Measurements from ENCODE around the gene CADPS. TPM values are rescaled to one million over a fixed set of nuclear protein-coding genes. Genes with fewer than 3 reads are reported as not detected.
A peak's percentile ranks its signal among the peaks of the same experiment; 100 is the strongest.

CADPS gene
- total RNA-seq, 4 donors from 2014 or later: 0.82 to 13.2 TPM; not detected in 2

DNA sequence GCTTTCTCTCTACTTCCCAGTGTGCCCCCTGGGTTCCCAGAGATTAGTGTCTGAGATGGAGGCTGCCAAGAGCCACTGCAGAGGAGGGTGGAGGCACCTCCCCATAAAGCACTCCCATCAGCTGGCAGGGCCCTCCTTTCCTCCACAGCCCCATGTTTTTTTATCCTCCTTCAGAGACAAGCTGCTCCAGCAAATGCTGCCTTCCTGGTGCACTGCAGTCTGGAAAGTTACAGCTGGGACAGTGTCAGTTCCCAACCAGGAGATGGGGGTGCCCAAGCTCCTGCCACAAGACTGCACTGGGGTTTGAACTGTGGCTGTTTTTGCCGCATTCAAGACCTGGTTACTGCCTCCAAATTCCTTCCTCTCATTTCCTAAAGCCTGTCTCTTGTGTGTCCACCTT, 206.1 kb downstream of the CADPS start:
- H3K27me3 ChIP-seq: no peaks in the 10 kb centered on the region
- TF ChIP-seq, protein P1, sequence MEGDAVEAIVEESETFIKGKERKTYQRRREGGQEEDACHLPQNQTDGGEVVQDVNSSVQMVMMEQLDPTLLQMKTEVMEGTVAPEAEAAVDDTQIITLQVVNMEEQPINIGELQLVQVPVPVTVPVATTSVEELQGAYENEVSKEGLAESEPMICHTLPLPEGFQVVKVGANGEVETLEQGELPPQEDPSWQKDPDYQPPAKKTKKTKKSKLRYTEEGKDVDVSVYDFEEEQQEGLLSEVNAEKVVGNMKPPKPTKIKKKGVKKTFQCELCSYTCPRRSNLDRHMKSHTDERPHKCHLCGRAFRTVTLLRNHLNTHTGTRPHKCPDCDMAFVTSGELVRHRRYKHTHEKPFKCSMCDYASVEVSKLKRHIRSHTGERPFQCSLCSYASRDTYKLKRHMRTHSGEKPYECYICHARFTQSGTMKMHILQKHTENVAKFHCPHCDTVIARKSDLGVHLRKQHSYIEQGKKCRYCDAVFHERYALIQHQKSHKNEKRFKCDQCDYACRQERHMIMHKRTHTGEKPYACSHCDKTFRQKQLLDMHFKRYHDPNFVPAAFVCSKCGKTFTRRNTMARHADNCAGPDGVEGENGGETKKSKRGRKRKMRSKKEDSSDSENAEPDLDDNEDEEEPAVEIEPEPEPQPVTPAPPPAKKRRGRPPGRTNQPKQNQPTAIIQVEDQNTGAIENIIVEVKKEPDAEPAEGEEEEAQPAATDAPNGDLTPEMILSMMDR (IDR thresholded peaks at IDR 0.05): no peak
- TF ChIP-seq POLR2A (IDR thresholded peaks at IDR 0.05): no peak
- intact Hi-C loops (cut with DNase I; ENCODE audit: low total_unique reads): no loop called here
- H3K4me1 ChIP-seq: no peaks in the 10 kb centered on the region
- H3K9me3 ChIP-seq: no peaks in the 10 kb centered on the region
- no peak overlapping the region for H3K27ac ChIP-seq
- H3K4me3 ChIP-seq: no peak overlapping the region
- DNase-seq: no peak
- H3K36me3 ChIP-seq: no peaks in the 10 kb centered on the region

DNA sequence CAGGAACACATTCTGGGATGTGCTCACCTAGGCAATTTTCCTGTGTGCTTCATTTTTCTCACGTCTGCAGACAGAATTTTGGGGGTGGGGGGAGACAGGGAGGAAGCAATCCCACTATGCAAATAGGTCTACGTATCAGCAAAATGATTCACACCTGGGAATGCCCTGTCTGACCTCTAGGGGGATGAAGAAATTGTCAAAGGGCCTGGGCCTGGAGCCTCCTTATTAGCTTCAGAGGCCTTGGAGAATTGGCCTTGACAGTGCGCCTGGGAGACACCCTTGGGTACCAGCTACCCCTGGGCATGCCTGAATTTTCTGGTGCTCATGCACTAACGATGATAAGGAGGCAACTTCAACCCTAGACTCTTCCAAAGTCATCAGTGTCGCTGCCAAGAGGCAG, 207.5 kb downstream of the CADPS start:
- no peaks in the 10 kb centered on the region for H3K9me3 ChIP-seq
- intact Hi-C loops (cut with DNase I; ENCODE audit: low total_unique reads): no loop called here
- no peaks in the 10 kb centered on the region for H3K27me3 ChIP-seq
- no peaks in the 10 kb centered on the region for H3K4me1 ChIP-seq
- no peaks in the 10 kb centered on the region for H3K36me3 ChIP-seq
- H3K4me3 ChIP-seq: no peak overlapping the region
- TF ChIP-seq, protein P1 (IDR thresholded peaks at IDR 0.05): no peak
- no peak for TF ChIP-seq POLR2A (IDR thresholded peaks at IDR 0.05)
- no peak for DNase-seq
- no peak overlapping the region for H3K27ac ChIP-seq

DNA sequence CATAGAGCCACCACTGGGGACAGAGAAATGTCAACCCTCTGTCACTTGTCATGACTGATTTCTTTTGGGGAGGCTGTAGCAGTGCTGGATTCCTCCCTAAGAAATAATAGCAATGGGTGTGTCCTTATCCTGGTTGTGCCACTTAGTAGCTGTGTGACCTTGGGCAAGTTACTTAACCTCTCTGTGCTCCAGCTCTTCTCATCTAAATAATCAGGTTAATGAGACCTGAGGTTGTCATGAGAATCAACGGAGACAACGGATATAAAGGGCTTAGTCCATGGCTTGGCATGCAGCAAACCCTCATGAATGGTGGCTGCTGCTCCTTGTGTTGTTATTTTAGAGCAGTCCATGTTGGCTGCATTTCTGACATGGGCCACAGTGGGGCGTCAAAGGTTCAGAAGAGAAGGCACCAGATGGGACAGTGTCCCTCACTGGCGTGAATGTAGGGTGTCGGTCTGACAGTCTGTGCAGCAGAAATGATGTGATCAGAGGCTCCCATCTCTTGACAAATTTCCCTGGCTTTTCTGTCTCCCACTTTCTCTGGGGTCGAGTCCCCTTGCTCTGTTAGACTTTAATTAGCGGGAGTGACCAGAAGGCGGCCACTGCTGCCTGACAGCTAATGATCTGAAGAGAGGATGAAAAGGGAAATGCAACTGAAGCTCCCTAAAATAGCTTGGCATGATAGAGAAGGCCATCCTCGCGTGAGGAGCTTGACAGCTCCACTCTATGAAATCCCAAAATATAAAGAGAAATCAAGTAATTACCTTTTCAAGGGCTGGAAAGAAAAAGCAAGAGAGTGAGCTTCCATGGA, 209.4 kb downstream of the CADPS start:
- no peaks in the 10 kb centered on the region for H3K36me3 ChIP-seq
- intact Hi-C loops (cut with DNase I; ENCODE audit: low total_unique reads): no loop called here
- no peak overlapping the region for H3K4me3 ChIP-seq
- TF ChIP-seq POLR2A (IDR thresholded peaks at IDR 0.05): no peak
- TF ChIP-seq, protein P1 (IDR thresholded peaks at IDR 0.05): peak in 2 of 4 experiments; percentile 18 to 19
- no peak overlapping the region for H3K27ac ChIP-seq
- no peaks in the 10 kb centered on the region for H3K27me3 ChIP-seq
- H3K9me3 ChIP-seq: no peaks in the 10 kb centered on the region
- DNase-seq: peak in 1 of 2 donors; percentile 18
- no peaks in the 10 kb centered on the region for H3K4me1 ChIP-seq

DNA sequence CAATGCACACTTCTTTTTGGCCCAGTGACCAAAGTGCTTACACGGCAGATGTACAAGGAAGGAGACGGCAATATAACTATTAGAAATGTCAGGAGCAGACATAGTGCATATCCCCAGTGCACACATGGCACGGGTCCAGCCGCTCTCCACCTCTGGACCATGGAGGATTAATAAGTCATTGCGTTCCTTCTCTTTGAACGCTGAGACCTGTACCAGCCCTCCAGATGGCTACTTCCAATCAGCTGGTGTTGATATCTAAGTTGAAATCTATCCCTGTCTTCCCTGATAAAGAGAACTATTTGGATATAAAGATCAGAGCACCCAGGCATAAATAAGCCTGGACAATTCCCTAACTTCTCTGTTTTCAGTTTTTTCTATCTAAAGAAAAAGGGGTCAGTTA, 212.5 kb downstream of the CADPS start:
- H3K4me1 ChIP-seq: no peaks in the 10 kb centered on the region
- no peak overlapping the region for H3K27ac ChIP-seq
- H3K9me3 ChIP-seq: no peaks in the 10 kb centered on the region
- H3K4me3 ChIP-seq: no peak overlapping the region
- no peaks in the 10 kb centered on the region for H3K36me3 ChIP-seq
- TF ChIP-seq POLR2A (IDR thresholded peaks at IDR 0.05): no peak
- TF ChIP-seq, protein P1 (IDR thresholded peaks at IDR 0.05): no peak
- DNase-seq: no peak
- intact Hi-C loops (cut with DNase I; ENCODE audit: low total_unique reads): no loop called here
- H3K27me3 ChIP-seq: no peaks in the 10 kb centered on the region

DNA sequence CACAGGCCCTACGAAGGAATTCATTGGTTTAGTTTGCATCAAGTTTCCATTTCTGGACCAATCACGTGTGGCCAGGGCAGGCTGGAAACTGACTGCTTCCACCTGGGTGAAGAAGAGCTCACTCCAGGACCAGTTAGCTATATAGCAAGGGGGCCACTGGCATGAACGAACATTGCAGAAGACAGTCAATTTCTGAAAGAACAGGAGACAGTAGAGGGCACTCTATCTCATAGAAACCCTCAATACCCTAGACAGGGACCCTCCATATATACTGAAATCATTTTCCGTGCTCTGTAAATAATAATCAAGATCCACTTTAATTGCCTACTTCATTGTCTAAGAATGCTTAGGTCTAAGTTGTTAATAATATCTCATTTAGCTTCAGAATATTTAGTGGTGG, 215.6 kb downstream of the CADPS start:
- H3K27ac ChIP-seq: no peak overlapping the region
- intact Hi-C loops (cut with DNase I; ENCODE audit: low total_unique reads): no loop called here
- no peak for DNase-seq
- H3K4me1 ChIP-seq: no peaks in the 10 kb centered on the region
- TF ChIP-seq, protein P1 (IDR thresholded peaks at IDR 0.05): no peak
- no peak for TF ChIP-seq POLR2A (IDR thresholded peaks at IDR 0.05)
- H3K27me3 ChIP-seq: no peaks in the 10 kb centered on the region
- no peaks in the 10 kb centered on the region for H3K9me3 ChIP-seq
- H3K4me3 ChIP-seq: no peak overlapping the region
- no peaks in the 10 kb centered on the region for H3K36me3 ChIP-seq
